SHP77 treated with DMSO at 0.1 percent for 48 hours (cell line): ENCODE data around the gene DHRS3.

Experiments used
- DNase-seq: peaks from one replicate; lab custom pipeline; 2025; lab: John Stamatoyannopoulos, UW

The DHRS3 gene

DNA sequence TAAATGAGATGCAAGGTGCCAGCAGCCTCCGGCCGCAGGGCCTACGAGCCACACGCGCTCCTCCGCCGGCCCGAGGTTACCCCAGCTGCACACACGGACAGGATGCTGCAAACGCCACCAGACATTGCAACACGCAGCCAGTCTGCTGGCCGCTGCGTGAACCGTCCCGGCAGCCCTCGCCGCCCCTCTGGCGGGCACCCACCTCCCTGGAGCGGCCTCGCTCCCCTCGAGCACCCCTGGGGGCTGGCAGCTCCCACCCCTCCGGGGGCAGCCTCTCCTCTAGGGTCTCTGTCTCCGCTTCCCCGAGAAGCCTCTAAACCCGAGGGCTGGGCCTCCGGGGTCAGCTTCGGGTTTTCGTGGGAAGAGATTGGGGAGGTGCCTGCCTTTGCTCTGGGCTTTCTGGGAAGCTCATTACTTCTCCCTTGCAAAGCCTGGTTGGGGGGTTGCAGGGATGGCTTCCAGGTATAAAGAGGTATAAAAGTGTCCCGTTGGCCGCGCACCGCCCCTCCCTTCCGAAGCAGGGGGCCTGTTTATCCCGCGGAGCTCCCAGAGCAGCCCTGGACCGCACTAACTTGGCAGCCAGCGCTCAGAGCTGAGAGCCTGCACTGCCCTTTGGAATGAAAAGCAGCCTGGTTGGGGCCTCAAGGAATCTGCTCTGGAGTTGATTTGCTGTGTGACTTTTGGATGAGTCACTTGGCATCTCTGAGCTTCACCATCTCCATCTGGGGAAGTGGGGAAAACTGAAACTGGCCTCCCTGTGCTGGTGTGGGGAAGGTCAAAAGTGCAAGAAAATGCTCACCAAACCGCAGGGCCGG, 21.8 kb downstream of the DHRS3 start:
- DNase-seq = no peak

DNA sequence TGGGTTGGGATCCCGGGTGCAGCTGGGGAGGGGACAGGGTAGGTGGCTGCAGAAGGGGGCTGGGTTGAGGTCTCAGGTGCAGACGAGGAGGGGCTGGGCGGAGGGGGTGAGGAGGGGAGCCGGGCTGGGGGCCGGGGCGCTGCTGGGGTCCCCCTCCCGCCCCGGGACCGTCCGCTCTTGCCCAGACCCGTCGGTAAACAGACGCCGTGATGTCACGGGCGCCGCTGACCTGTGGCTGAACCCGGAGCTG, 22.3 kb downstream of the DHRS3 start:
- DNase-seq = no peak

- no peak for DNase-seq
These were observed 22.8 kb downstream of the DHRS3 start for GRCh38 chr1:12594966-12595756.

GRCh38 chr1:12594490-12594889, 23.5 kb downstream of the DHRS3 start:
- DNase-seq = no peak

DNA sequence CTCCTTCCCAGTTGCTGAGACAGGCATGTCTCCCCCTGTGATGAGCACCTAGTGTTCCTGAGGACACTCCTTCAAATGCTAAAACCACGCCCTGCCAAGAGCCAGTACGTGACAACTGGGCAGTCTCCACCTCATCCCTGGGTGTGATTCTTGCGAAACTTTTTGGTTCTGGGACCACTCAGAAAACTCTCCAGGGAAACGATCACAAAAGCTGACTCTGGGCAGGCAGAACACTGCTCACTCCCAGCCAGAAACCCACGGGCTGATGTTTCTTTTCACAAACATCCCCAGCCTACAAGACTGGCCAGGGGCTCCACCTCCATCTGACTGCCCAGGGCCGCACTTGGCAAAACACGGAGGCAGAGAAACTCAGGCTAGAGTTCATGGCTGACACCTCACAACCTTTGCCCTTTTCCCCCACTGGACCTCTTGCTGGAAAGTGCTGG, 24.4 kb downstream of the DHRS3 start:
- DNase-seq = no peak

GRCh38 chr1:12592496-12592895, 25.5 kb downstream of the DHRS3 start:
- no peak for DNase-seq

- no peak for DNase-seq
These were observed 26.6 kb downstream of the DHRS3 start for GRCh38 chr1:12591267-12591938.

DNA sequence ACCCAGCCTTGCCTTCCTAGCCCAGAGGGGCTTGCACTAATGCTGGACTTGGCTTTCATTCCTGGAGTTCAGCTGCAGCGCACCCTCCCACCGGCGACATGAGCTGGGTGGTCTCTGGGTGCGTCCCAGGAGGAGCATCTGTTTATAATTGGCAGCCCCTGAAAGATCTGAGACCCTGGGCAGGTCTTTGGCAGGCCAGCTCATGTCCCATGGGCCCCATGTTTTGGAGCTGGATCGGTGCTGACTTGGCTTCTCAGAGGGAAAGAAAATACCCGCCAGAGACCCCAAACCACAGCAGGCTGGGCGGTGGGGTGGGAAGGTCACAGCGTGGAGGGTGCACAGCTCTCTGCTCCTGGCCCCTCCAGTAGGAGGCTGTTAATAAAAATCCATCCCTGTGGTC, 29.3 kb downstream of the DHRS3 start:
- DNase-seq = no peak

DNA sequence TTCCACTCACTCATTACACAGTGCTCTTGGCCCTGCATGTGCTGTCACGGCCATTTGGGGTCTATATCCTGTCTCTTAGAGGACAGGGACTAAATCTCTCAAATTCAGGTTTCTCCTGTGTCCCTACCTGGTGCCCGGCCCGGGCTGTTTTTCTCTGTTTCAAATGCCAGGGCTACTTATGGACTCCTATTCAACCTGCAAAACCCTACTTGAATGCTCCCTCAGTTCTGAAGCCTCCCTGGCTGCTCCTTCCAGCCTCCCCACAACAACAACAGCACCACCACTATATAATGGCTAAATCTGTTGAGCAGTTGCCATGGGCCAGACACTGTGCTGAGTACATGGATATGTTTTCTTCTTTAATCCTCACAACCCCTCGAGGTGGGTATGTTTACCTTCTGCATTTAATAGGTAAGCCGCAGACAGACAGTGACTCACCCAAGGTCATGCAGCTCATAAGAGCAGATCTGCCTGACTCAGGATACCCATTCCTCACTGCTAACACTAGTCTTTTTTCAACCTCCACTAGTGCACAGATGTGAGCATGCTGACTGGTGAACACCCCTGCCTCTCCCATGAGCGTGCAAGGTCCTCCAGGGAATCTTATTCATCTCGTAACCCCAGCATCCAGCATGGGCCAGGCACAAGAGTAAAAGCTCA, 29.9 kb downstream of the DHRS3 start:
- DNase-seq = no peak

- no peak for DNase-seq
These were observed 31.8 kb downstream of the DHRS3 start for GRCh38 chr1:12585951-12586942.

DNA sequence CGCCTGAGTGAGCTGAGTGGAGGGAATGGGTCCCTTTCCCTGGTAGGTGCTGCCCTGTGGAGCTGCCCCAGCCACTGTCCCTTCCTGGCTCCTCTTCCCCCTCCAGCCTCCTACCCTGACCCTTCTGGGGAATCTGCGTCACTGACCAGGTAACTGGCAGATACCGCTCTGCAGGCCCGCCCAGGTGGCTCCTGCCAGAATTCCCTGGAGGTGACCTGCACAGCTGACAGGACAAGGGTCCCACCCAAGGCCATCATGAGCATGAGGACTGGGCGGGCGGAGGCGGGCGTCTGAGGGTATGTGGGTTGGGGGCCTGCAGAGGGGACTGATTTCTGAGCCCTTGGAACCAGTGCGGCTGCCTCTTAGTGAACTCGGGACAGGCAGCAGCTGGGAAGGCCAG, 32.5 kb downstream of the DHRS3 start:
- DNase-seq = no peak

GRCh38 chr1:12584900-12585525, 33.0 kb downstream of the DHRS3 start:
- DNase-seq = no peak

DNA sequence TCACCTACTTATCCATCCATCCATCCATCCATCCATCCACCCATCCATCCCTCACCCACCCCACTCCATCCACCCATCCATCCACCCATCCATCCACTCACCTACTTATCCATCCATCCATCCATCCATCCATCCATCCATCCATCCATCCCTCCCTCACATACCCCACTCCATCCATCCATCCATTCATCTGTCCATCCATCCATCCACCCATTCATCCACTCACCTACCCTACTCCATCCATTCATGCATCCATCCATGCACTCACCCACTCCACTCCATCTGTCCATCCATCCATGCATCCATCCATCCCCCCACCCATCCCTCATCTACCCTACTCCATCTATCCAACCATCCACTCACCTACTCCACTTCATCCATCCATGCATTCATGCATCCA, 34.5 kb downstream of the DHRS3 start:
- DNase-seq = no peak

DNA sequence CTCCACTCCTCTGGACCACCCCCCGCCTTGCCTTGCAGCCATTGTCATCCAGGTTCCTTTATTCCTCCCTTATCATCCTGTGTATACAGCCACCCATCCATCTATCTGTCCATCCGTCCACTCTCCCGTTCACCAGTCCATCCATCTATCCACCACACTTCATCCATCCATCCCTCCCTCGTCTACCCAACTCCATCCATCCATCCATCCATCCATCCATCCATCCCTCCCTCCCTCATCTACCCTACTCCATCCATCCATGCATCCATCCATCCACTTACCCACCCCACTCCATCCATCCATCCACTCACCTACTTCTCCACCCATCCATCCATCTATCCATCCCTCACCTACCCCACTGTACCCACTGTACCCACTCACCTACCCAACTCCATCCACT, 35.4 kb downstream of the DHRS3 start:
- DNase-seq = no peak

DNA sequence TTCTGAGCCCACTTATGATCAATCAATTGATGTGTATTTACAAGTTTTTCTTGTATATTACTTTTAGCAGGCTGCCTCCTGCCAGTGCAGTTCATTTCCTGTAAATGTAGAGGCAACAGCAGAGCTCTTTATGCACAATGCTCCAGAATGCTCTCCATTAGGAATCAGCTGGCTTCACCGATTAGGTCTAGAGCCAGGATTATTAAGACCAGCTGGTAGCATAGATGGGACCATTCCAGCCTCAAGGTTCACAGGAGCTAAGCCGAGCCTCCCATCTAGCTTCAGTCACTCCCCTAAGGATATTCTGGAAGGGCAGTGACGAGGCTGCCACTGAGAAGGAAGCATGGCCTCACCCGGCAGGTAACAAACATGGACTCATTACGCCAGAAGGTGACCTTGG, 36.8 kb downstream of the DHRS3 start:
- DNase-seq = no peak

DNA sequence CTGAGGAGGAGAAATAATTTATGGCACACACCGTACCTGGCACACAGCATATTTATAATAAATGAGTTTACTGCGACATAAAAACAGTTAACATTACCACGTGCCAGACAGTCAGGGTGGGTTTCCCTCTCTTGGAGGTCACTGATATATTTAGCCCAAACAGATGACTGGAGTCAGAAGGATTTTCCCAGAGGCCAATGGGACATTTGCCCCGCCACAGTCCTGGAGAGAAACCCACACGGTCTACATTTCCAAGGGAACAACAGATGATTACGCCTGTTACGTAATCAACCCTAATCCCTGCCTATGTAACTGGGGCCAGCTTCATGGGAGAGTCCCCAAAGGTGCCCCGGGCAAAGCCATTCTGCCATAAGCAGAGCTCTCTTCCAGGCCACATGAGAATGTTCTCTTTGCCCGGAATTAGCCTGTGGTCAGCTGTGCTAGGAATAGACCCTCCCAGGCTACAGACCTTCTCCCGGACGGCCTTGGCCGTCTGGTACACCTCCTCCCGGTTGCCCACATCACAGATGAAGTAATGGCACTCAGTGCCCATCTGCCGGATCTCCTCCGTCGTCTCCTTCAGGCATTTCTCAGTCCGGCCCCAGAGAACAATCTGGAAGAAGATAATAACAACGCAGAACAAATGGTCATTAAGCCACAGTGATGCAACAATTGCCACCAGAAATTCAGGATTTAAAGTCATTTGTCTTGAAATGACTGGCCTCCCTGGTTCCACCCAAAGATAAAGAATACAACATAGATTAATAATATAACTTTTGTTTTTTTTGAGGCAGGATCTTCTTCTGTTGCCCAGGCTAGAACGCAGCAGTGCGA, 37.7 kb downstream of the DHRS3 start:
- DNase-seq = no peak

DNA sequence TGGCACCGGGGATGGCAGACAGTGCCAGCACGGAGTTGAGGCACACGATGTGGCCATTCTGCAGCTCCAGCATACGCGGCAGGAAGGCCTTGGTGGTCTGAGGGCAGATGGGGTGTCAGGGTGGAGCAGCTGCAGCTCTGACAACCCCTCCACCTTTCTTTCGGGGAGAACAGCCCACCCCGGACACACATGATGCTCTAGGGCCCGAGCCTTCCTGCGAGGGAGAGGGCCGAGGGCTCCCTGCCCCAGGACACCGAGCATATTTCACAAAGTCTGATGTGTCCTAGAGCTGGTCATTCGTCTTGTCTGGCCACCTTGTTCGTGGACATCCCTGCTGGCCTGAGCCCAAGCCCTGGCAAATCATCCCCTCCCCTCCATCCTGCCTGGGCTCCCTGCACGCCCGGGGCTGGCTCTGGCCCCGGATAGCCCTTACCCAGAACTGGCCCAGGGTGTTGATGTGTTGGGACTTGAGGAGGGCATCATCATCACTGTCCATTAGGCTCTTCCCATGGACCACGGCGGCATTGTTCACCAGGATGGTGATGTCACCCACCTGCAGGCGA, 39.1 kb downstream of the DHRS3 start:
- DNase-seq = no peak

DNA sequence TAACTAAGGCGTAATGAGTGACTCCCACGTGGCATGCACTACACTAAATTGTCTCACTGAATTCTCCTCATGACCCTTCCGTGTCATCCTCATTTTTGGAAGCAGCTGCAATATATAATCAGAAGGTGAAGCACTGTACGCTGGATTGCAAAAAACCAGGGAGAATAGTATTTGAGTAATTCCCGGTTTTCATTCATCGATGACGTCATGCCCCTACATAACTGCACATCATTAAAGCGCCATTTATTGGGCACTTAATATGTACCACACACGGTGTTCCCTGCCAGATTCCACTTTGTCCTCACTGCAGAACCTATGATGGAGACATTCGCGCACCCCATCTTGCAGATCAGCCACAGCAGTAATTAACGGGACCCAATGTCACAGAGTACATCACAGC, 41.0 kb downstream of the DHRS3 start:
- no peak for DNase-seq

GRCh38 chr1:12574757-12575139, 43.3 kb downstream of the DHRS3 start:
- DNase-seq = no peak
